Esophagus squamous epithelium (tissue), 5 donors: Measurements from ENCODE around the gene LRRIQ1. TPM values are rescaled to one million over a fixed set of nuclear protein-coding genes. Genes with fewer than 3 reads are reported as not detected.

ENCODE experiments used
- DNase-seq: peaks from one replicate; lab custom pipeline; 2025; lab: John Stamatoyannopoulos, UW
- H3K27ac ChIP-seq, 4 donors: fragments of 200-600 bp; sonication (generic); one replicate each; pipeline ENCODE4 v1.5.1; 2016 to 2019; ENCODE audit warnings: mild to moderate bottlenecking in 1 of 4
- H3K27me3 ChIP-seq, 4 donors: fragments of 200-600 bp; sonication (generic); 1 replicate in 3 of 4; 2 replicates in 1 of 4; pipeline versions ENCODE4 v1.5.1 to v1.6.0; 2017 to 2021; ENCODE audit warnings: antibody characterized with exemption in 1 of 4
- H3K36me3 ChIP-seq, 3 donors: fragments of 200-600 bp; sonication (generic); one replicate each; pipeline ENCODE4 v1.5.1; 2016 to 2019
- H3K4me1 ChIP-seq, 3 donors: fragments of 200-600 bp; sonication (generic); one replicate each; pipeline ENCODE4 v1.5.1; 2017 to 2019
- H3K4me3 ChIP-seq, 4 donors: fragments of 200-600 bp; sonication (generic); 1 replicate in 3 of 4; 2 replicates in 1 of 4; pipeline ENCODE4 v1.5.1; 2016 to 2019; ENCODE audit warnings: mild to moderate bottlenecking in 2 of 4, moderate library complexity in 1 of 4
- H3K9me3 ChIP-seq, 3 donors: fragments of 200-600 bp; sonication (generic); one replicate each; pipeline ENCODE4 v1.5.1; 2016 to 2019
- POLR2A ChIP-seq, 4 donors: fragments of 450-650 bp; IDR thresholded peaks; one replicate each; pipeline ENCODE4 v1.6.1; 2017; ENCODE audit warnings: antibody characterized with exemption in 4 of 4, mild to moderate bottlenecking in 4 of 4, moderate library complexity in 3 of 4
- WGBS, 2 donors: methylation state at CpG; one replicate each; pipeline ENCODE4 v1.1.5; 2018; 5-methylcytosine and 5-hydroxymethylcytosine counted together
- intact Hi-C: fragments of 100-400 bp; cut with DNase I; formaldehyde crosslinking; loops from one replicate; pipeline ENCODE4 v1.15.0; 2022
- total RNA-seq, 4 donors: library from RNA; depleted of rRNA; stranded (reverse); fragments of >200 nt; gene quantifications; one replicate each; pipeline ENCODE4 v1.1.0, GENCODE V29; 2016
- TF ChIP-seq, protein P1 (sequence below), 6 experiments: fragments of 450-650 bp in 4 of 6; fragments of 200-600 bp in 2 of 6; sonication (generic) in 2 of 6; IDR thresholded peaks; one replicate each; pipeline ENCODE4 v1.5.1; 2016 to 2019; ENCODE audit warnings: antibody characterized with exemption in 6 of 6, mild to moderate bottlenecking in 4 of 6, moderate library complexity in 4 of 6
- donor health status: DM: yes; HTN: yes; CAD: no.

LRRIQ1 gene, protein sequence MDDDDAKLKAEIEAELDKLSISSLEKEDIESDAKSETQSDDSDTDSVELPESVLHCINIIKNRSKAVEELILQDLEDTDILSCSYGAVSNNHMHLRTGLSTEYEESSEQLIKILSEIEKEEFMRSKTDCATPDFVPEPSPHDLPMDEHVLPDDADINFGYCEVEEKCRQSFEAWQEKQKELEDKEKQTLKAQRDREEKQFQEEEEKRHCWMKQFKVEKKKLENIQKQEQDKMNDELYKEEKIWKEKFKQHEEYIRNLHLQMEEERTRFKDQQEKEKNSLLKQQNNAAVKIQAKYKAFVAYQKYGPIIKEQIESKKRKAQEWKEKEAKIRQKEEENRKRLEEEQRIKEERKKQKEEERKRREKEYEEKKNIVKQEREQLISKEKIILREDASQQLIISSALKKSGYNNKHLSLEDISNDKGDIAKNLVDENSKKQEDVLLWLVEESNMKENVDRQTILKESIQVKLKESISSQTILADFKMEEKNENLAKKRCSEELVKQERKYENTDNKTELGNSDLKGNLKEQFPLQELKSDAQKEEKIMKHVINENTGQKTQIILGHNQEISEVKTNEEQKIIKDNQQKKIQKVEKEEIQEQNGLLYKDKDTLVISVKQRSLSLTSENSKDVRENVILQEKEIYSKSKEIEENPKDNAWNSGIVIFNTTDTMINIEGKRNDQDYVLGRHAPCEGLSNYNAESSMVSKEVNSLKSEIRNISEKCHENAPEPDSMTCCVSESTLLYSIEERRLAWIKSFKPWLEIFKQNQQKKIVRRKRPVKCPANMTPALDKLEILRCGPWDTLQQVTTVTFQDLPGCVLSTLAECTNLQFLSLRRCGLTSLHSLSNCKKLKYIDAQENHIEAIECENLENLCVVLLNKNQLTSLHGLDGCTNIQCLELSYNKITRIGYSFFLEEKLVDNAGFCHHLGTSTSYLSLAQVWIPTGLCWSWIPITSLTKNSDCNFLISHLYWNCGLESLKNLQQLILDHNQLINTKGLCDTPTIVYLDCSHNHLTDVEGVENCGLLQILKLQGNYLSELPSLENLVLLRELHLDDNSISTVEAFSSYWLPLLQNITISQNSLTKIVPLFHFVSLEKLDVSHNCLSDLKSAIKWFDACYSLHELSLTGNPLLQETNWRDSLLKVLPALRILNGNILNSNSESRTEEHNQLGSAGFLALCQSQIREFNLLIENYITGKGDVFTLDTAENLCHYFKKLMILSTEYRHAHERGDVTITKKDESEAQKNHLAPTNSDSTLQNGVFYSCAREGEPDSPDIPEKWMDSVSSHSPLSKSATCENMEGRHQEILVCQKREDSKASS (N-terminal part only)
- total RNA-seq = under 1 TPM in 1 of 4 donors, not detected in 3; 0.09 TPM

DNA sequence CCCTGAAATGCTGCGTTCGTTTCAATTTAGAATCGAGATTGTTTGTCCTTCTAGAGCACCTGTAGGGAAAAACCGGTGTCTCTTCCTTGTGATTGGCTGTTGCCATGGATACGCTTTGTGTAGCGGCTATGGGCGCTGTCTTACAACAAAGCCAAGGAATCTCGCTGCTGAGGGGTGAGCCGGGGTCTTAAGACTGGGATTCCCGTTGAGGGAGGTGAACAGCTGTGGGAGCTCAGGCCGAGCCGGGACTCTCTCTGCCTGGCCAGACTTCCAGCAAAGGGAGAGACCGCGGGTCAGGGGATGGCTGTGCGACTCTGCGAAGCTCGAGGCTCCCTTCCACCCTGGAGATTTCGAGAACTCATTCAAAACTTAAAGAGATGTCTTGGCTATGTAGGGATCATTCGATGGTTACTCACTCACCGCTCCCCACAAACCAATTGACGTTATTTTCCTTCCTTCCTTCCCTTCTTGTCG, at the start of gene LRRIQ1, which contains the start of gene TSPAN19:
LRRIQ1 (plus strand) TSS at position 118 of the 474 bp plus-strand sequence. CDS start 1,826 bp downstream, outside the sequence.
TSPAN19 (minus strand) TSS at position 44 of the 474 bp plus-strand sequence. CDS start 6,331 bp downstream, outside the sequence.
- no peak within 1 kb of the TSS for H3K27ac ChIP-seq
- no peak for DNase-seq
- no peak for TF ChIP-seq POLR2A (IDR thresholded peaks at IDR 0.05)
- TF ChIP-seq, protein P1, sequence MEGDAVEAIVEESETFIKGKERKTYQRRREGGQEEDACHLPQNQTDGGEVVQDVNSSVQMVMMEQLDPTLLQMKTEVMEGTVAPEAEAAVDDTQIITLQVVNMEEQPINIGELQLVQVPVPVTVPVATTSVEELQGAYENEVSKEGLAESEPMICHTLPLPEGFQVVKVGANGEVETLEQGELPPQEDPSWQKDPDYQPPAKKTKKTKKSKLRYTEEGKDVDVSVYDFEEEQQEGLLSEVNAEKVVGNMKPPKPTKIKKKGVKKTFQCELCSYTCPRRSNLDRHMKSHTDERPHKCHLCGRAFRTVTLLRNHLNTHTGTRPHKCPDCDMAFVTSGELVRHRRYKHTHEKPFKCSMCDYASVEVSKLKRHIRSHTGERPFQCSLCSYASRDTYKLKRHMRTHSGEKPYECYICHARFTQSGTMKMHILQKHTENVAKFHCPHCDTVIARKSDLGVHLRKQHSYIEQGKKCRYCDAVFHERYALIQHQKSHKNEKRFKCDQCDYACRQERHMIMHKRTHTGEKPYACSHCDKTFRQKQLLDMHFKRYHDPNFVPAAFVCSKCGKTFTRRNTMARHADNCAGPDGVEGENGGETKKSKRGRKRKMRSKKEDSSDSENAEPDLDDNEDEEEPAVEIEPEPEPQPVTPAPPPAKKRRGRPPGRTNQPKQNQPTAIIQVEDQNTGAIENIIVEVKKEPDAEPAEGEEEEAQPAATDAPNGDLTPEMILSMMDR (IDR thresholded peaks at IDR 0.05) = no peak
- H3K4me1 ChIP-seq = peaks cover 0 to 10% (median 0%) of the 10 kb centered on the region in 3 donors
- H3K36me3 ChIP-seq = no peaks in the 10 kb centered on the region
- peak within 1 kb of the TSS; percentile 32 to 63 (median 46) for H3K4me3 ChIP-seq
- H3K27me3 ChIP-seq = peaks cover 0 to 10% (median 0%) of the 10 kb centered on the region in 4 donors
- 1 to 2% methylated on average over 16 to 22 of the region's 22 CpGs for WGBS, 2 donors
- intact Hi-C loops = no loop called here
- H3K9me3 ChIP-seq = no peaks in the 10 kb centered on the region

DNA sequence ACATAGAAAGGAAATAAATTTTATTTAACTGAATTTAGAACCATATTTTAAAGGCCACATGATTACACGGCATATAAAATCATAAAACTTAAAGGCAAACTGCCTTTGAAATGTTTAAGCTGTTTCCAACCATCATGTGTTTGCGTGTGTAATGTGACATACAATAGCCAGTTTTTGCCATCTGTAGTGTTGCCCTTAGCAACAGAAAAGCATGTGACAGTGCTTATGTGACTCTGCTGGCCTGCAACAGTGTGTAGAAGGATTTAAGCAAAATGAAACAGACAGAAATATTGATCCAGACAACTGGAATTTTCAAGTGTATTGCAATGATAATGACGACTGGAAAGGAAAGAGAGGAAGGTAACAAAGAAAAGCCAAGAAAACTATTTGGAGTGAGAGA, 49.6 kb upstream of the LRRIQ1 start:
- no peaks in the 10 kb centered on the region for H3K36me3 ChIP-seq
- no peaks in the 10 kb centered on the region for H3K27me3 ChIP-seq
- no peaks in the 10 kb centered on the region for H3K4me1 ChIP-seq
- intact Hi-C loops = no loop called here
- no peak overlapping the region for H3K27ac ChIP-seq
- no peak for TF ChIP-seq POLR2A (IDR thresholded peaks at IDR 0.05)
- TF ChIP-seq, protein P1 (IDR thresholded peaks at IDR 0.05) = no peak
- no peak for DNase-seq
- WGBS, 2 donors = 65 to 68% methylated on average over 3 of the region's 3 CpGs
- no peaks in the 10 kb centered on the region for H3K9me3 ChIP-seq
- no peak overlapping the region for H3K4me3 ChIP-seq

DNA sequence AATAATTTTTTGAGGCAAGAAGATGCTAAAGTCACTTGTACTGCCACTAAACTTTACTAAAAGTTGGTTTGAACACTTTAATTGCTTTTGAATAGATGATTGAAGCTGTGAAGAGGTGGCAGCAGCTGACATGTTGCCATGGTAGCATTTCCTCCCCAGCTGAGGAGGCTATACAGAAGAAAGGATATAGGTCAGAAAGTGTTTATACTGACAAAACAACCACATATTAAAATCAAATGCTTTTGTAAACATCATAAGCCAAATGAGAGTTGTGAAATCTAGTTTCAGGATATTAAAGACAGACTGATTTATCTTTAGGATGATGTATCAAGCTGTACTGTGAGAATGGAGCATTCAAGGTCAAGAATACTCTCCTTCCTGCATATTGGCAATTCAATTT, 41.7 kb upstream of the LRRIQ1 start:
- DNase-seq = no peak
- Histone ChIP-seq H3K36me3 (no peaks in the 10 kb centered on the region), H3K4me3 (no peak overlapping the region), H3K27me3 (no peaks in the 10 kb centered on the region), H3K27ac (no peak overlapping the region), H3K9me3 (no peaks in the 10 kb centered on the region), H3K4me1 (no peaks in the 10 kb centered on the region)
- no peak for TF ChIP-seq POLR2A (IDR thresholded peaks at IDR 0.05)
- TF ChIP-seq, protein P1 (IDR thresholded peaks at IDR 0.05) = no peak
- intact Hi-C loops = no loop called here

DNA sequence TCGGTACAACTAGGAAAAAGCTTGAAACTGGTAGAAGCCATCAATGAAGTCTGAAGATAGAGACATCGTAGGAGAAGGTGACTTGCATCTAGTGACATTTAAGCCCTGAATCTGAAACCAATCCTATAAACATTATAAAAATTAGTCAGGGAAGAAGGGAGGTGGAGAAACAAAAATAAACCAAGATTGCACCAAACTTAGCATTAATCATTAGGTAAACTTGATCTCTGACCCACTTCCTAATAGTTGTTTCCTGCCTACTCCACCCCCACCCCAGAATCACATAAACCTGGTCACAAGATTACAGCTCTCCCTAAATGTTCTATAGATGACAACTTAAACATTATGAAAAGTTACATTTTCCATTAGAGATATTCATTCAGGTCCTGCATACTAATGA, 40.5 kb upstream of the LRRIQ1 start:
- intact Hi-C loops = no loop called here
- Histone ChIP-seq H3K9me3 (no peaks in the 10 kb centered on the region), H3K4me1 (no peaks in the 10 kb centered on the region), H3K36me3 (no peaks in the 10 kb centered on the region), H3K27me3 (no peaks in the 10 kb centered on the region), H3K4me3 (no peak overlapping the region), H3K27ac (no peak overlapping the region)
- no peak for TF ChIP-seq POLR2A (IDR thresholded peaks at IDR 0.05)
- TF ChIP-seq, protein P1 (IDR thresholded peaks at IDR 0.05) = no peak
- 60 to 67% methylated on average over 2 of the region's 2 CpGs for WGBS, 2 donors
- DNase-seq = no peak
